Ramos (cell line): ENCODE measurements around the gene TBP.

ENCODE experiments used
- in situ Hi-C: fragments of 300-500 bp; cut with MboI; formaldehyde crosslinking; loops from one replicate; pipeline ENCODE4 v1.14.3; 2022; ENCODE audit warnings: low sequenced_read_pairs; ENCODE audit not compliant: unreplicated experiment

The TBP gene

GRCh38 chr6:170532867-170533488 lies 21.2 kb upstream of the TBP start:
- in situ Hi-C loops: no loop called here

- in situ Hi-C loops: no loop called here
Observed at GRCh38 chr6:170533792-170534191, 20.4 kb upstream of the TBP start.

GRCh38 chr6:170535004-170535403 lies 19.2 kb upstream of the TBP start:
- in situ Hi-C loops: no loop called here

GRCh38 chr6:170536671-170537070 lies 17.5 kb upstream of the TBP start:
- in situ Hi-C loops: no loop called here

GRCh38 chr6:170537329-170537728 lies 16.8 kb upstream of the TBP start:
- in situ Hi-C loops: no loop called here

- in situ Hi-C loops: no loop called here
Observed at GRCh38 chr6:170542031-170542719, 12.0 kb upstream of the TBP start.

GRCh38 chr6:170545405-170545804 lies 8.8 kb upstream of the TBP start:
- in situ Hi-C loops: no loop called here

GRCh38 chr6:170552765-170553533 lies 1.2 kb upstream of the TBP start, which contains the start of gene PSMB1:
TSS of gene PSMB1 (minus strand) at chr6:170553307. CDS start at chr6:170553242, 65 bp downstream.
- in situ Hi-C loops: no loop called here

GRCh38 chr6:170553534-170554012 lies 596 bp upstream of the TBP start:
- in situ Hi-C loops: no loop called here

GRCh38 chr6:170554796-170555137 lies 598 bp downstream of the TBP start:
- in situ Hi-C loops: no loop called here

- in situ Hi-C loops: no loop called here
Observed at GRCh38 chr6:170555305-170555704, 1.1 kb downstream of the TBP start.

- in situ Hi-C loops: no loop called here
Observed at GRCh38 chr6:170561555-170561954, 7.4 kb downstream of the TBP start.

- in situ Hi-C loops: no loop called here
Observed at GRCh38 chr6:170564936-170565530, 10.9 kb downstream of the TBP start.

- in situ Hi-C loops: no loop called here
Observed at GRCh38 chr6:170572704-170573466, 18.7 kb downstream of the TBP start.

- in situ Hi-C loops: no loop called here
Observed at GRCh38 chr6:170575250-170575649, 21.1 kb downstream of the TBP start.

- in situ Hi-C loops: no loop called here
Observed at GRCh38 chr6:170578909-170579308, 24.7 kb downstream of the TBP start.

GRCh38 chr6:170583756-170584180 lies 29.6 kb downstream of the TBP start:
- in situ Hi-C loops: no loop called here

- in situ Hi-C loops: no loop called here
Observed at GRCh38 chr6:170584181-170584953, 30.2 kb downstream of the TBP start, which contains the start of gene PDCD2. TSS of gene PDCD2 (minus strand) at chr6:170584637. CDS start at chr6:170584581, 56 bp downstream.

GRCh38 chr6:170584954-170585498 lies 30.9 kb downstream of the TBP start:
- in situ Hi-C loops: no loop called here
